GM10266 (cell line): ENCODE results near the gene EVI5.

Source experiments
- DNase-seq: peaks from one replicate; pipeline ENCODE4 v3.0.0; 2012; ENCODE audit errors: extremely low spot score
- CTCF ChIP-seq: IDR thresholded peaks from 2 replicates; pipeline ENCODE4 v1.5.1; 2012; ENCODE audit warnings: mild to moderate bottlenecking, low read depth; ENCODE audit not compliant: control insufficient read depth, insufficient read depth; ENCODE audit errors: missing control alignments

Gene EVI5

DNA sequence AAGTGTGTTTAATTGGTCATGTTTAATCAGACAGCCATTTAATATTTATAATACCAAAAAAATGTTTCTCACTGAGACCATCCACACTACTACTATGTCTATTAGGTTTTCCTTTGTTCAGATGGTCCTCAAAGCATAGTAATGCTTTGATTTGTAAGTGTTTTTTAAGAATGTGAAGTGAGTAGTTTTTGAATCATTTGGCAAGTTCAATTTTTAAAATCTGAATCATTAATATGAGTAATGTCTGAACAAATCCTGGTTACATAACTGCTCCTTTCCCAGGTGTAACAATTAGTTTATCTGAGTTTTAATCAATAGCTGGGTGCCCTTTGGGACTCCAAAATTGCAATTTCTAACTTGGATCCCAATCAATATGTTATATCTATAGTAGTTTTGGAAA, 23.5 kb upstream of the EVI5 start:
- no peak for TF ChIP-seq CTCF
- DNase-seq = no peak

DNA sequence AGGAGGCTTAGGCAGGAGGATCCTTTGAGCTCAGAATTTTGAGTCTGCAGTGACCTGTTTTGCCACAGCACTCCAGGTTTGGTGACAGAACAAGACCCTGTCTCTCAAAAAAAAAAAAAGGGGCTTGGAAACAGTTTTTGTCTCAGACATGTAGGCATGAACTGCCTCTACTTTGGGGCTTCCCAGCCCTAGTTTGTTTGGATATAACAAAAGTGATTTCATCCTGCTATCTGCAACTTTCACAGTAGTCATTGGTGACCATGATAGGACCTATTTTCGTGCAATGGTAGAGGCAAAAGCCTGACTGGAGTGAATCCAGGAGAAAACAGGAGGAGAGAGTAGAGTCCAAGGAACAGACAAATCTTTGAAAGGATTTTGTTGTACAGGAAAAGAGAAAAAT, 20.3 kb upstream of the EVI5 start:
- DNase-seq = no peak
- TF ChIP-seq CTCF = no peak

- DNase-seq = no peak
- no peak for TF ChIP-seq CTCF
These were observed 19.9 kb upstream of the EVI5 start for GRCh38 chr1:92804721-92805201.

GRCh38 chr1:92803140-92803887, 18.4 kb upstream of the EVI5 start:
- no peak for TF ChIP-seq CTCF
- no peak for DNase-seq

DNA sequence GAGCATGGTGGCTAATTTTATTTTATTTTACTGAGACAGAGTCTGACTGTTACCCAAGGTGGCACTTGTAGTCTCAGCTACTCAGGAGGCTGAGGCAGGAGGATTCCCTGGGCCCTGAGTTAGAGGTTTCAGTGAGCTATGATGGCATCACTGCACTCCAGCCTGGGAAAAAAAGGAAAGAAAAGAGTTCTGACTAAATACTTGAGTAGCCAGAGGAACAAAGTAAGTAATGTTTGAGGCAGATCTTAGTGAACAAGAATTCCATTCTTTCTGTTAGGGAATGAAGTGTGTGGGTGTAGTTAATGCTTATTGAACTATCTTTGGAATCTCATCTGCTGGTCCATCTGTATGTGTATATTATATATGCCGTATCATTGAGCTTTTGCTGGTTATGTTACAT, 13.1 kb upstream of the EVI5 start:
- DNase-seq = no peak
- no peak for TF ChIP-seq CTCF

- no peak for DNase-seq
- TF ChIP-seq CTCF = no peak
These were observed 12.4 kb upstream of the EVI5 start for GRCh38 chr1:92797297-92797696.

DNA sequence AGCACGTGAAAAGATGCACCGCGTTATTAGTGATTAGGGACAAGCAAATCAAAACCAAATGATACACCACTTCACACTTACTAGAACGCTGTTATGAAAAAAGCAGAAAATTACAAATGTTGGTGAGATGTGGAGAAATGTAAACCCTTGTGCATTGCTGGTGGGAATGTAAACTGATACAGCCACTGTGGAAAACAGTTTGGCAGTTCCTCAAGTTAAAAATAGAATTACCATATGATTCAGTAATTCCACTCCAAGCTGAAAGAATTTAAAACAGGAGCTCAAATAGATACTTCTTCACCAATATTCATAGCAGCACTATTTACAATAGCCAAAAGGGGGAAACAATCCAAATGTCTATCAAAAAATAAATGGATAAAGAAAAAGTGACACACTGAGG, 10.3 kb upstream of the EVI5 start:
- DNase-seq = no peak
- no peak for TF ChIP-seq CTCF
